NCI-H526 (cell line): ENCODE results near the gene ERCC5.

Source experiments
- DNase-seq, 2 experiments: peaks; one replicate each; lab custom pipeline; 2025; lab: John Stamatoyannopoulos, UW

Gene ERCC5

DNA sequence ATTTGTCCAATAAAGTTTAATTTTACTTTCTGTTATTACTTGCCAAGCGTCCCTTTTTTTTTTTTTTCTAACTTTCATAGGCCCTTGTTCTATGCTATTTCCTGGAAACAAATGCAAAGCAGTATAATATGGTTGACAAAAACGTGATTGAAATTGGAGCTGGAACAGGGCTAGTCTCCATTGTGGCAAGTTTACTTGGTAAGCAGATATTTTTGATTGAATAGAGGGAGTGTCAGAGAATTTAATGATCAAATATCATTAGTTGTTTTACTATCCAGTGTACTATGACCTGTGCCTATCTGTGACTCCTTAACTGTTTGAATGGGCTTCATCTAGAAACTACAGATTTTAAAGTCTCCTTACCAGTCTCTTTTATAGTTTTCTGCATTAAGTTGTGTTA is 46.7 kb downstream of the ERCC5 start:
- DNase-seq, result peak in 1 of 2 experiments; percentile 12

DNA sequence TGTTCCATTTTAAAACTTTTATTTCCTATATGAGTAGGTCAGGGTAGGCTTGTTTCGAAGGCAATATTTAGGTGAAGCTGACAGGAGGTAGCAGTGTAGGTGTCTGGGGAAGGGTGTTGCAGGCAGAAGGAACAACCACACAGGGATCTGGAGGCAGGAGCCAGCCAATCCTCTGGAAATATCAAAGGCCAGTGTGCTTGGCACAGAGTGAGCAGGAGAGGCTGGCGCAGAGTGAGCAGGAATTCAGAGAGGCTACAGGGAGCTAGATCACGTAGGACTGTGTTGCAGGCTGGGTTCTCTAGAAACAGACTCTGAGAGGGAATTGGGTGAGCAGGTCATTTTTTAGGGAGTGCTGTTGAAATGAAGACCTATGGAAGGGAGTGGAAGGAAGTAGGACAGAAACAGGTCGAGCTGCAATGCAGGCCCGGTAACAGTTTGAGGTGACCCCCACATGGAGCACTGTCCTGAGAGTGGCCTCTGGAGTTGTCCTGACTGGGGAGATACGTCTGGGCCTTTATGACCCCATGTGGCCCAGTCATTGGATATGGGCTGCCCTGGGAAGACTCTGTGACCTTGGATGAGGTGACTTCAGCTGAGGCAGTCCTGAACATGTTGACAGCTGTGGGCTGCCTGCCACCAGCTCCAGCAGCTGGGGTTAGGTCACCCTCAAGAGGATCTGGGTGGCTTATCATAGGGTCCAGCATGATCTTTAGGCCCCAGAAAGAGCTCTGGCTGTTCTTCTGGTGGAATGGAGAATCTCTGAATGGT is 51.7 kb downstream of the ERCC5 start:
- no peak for DNase-seq

DNA sequence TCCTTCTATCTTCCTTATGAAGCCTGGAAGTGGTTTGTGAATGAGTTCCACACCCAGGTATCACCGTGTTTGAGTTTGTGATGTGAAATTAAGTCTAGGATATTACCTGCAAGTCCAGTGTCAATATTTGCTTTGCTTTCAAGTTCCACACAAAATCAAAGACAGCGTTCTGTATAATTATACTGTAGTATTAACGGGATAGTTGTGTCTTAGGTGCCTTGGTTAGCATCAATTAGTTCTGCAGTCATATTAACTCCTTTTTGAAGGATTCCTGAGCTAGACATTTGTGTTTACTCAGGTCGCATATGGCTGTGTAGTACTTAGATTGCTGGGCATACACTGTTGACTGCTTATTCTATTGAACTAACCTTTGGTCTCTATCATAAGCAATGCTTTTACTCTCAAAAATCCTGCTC is 54.4 kb downstream of the ERCC5 start:
- no peak for DNase-seq

DNA sequence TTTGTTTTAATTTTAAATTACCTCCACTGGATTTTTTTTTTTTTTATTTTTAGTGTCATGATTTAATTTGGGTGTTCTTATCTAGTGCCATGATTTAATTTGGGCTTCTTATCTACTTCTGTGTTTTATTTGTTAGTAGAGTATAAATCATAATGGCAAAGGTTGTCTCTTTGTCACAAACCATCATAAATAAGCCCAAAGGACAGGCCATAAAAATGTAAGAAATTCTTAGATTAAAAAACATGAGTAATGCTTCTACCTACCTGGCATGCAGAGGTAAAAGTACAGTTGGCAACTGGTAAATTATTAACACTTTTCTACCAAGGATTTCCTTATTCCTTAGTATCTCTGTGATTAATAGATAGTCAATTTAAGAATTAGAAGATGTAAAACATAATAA is 55.2 kb downstream of the ERCC5 start:
- no peak for DNase-seq

DNA sequence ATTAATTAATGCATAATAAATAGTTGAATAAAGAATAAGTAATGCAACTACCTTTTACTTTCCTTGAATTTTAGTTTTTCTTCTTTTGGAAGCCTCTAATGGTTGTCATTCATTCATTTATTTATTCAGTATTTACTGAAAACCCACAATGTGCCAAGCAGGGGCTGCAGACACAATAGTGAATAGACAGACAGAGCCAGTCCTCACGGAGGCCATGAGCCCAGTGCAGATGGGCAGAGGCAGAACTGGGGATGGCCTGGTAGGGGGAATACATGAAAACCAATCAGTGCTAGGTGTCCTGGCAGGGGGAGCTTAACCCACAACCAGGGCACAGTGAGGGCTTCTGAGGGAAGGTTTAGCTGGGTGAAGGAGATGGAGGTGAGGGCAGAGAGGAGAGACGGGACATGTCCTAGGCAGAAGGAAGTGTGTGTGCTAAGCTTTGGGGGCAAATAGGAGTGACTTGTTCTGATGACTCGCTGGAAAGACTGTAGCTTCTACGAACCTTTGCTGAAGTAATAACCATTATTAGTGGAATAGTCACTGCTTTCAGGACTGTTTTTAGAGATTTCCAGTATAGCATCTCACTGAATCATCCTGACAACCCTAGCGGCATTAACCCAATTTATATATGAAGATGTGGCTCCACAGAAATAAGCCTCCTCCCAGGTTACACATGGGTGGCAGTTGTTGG is 55.9 kb downstream of the ERCC5 start:
- DNase-seq, result no peak

DNA sequence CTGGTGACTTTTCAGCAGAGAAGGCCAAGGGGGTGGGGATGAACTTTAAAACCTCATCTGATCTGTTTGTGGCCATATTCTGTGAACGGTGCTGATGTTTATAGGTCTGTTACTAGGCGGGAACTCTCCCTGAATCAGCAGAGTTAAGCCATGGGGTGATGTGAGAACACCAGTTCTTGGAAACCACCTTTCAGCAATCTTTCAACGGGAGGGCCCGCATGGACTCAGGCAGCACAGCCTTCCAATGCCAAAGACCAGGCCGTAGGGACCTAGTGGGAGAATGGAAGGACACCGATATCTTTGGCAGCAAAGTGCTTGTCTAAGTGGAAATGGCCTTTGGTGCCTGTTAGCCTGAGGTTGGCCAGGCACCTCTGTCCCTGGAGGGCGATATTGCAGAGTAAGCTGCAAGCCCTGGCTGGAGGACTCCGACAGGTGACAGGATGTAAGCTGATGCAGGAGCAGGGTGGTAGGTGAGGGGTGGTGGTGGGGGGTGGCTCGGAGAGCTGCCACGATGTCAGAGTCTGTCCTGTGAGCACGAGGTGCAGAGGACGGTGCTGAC is 57.0 kb downstream of the ERCC5 start:
- no peak for DNase-seq

DNA sequence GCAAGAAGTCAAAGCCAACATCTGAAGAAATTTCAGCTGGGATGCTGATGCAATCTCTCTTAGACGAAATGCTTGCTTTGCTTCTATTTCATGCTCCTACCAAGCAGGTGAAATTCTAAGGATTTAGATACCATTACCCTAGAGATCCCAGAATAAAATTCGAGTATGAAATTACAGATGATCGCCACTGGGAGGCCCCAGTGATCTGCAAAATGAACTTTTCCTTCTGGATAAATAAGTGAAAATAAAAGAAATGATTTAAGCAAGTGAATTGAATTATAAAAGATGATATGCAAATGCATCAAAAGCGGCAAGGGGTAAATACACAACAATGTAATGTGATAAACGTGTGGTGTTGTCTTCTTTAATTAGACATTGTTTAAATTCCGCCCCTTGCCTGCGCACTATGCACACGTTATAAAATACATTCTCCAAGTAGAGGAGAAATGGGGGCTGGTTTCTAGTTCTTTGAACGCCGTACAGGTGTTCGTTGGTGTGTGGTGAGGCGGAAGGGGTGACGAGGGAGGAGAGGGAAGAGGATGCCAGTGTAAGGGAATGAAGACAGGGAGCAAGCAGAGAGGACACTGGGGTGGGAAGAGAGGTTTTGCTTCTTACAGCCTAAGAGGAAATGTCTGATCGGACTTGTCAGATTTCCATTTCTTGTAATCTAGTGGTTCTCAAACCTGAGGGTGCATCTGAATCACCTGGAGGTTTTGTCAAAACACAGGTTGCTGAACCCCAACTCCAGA is 58.0 kb downstream of the ERCC5 start:
- DNase-seq, result peak in 1 of 2 experiments; percentile 41

DNA sequence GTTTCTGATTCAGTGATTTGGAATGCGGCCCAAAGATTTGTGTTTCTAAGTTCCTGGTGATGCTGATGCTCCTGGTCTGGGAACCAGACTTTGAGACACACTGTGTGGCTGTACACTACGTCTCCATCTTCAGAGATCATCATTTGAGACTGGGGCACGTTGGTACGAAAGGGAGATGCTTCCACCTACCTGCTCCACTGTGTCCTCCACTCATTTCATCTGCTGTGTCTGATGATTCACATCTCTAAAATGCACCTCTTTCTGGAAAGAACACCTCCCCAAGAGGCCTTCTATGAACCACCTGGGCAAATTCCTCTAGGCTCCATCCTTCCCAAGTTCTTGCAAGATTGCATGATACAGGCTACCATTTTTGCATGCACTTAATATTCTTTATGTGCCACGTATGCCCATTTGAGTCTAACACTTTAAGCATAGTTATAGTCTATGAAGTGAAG is 58.6 kb downstream of the ERCC5 start:
- no peak for DNase-seq

DNA sequence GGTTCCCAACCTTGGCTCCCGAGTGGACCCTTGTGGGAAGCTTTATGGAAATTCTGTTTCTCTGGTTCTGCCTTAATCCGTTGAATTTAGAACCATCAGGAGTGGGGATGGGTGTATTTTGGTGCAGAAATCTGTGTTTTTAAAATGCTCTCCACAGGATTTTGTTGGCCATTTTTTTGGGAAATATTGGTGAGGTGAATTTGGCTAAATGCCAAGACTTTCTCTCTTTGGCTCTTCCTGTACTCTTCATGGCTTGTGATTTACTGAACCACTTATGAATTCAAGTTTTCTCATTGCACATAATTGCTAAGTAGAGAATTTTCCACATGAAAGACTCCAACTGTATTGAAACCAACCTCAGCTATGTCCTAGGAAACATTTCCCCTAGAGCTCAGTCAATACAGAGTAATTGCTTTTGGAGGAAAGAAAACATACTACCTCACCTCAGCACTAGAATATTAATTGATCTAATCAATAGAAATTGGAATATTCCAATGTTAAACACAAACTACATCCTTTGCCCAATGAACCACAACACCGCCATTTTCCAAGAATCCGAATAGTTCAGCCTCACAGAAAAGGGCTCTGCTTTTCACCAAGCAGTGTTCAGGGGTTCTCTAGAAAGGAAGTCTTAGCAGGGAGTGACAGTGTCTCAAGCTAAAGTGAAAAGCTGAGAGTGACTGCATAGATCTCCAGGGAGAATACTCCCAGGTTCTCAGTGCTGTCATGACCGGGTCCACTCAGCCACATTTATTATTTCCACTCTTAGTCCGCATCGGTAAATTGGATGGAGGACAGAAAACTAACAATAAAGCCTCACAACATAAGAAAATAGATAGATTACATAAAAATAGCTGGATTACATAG is 60.3 kb downstream of the ERCC5 start:
- DNase-seq, result no peak

DNA sequence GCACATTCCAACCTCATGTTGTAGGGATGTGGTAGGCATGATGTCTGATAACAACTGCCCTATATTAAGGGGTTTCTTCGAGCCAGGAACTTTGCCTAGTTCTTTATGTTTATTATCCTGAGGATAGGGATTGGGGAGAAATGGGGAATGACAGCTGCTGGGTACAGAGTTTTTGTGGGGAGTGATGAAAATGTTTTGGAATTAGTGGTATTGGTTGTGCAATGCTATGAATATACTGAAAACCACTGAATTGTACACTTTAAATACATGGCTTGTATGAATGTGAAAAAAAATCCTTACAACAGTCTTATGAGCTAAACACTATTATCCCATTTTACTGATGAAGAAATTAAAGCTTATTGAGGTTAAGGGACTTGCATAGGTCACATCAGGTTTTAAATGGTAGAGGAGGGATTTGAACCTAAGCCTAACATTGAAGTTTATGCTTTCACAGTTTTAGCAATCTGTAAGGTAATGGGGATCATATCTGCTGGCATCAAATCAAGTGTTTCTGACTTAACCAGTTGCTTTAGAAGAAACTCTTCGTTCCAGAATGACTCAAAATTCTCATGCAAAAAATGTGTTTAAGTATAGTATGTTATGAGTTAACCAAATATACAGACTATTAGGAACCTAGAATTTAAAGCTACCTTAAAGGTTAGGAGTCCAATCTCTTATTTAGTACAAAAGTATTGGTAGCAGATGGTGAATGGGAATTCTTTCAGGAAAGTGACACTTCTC is 61.4 kb downstream of the ERCC5 start:
- DNase-seq, result no peak

DNA sequence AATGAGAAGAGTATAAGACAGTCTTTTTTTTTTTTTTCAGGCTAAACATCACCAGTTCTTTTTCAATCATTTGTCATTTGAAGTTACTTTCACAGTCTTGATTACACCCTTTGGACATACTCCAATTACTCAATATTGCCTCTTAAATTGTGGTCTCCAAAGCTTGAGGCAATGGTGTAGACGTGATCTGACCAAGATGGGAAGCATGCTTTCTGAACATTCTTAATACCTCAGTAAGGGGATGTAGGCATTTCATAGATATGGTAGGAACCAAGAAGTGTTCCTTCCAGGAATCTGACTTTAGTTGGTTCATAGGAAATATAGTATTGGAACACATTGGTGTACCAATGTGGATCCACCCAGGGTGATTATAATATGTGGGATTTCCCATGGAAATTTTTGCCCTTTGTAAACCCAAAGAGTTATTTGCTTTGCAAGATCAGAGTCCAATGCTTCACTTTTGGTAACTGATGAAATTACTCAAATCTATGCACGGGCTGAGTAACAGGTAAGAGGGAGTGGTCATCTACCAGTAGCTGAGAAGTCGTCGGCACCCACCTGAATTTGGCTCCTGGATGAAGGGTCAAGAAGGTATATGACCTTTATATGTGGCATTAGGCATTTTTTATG is 62.2 kb downstream of the ERCC5 start:
- no peak for DNase-seq

DNA sequence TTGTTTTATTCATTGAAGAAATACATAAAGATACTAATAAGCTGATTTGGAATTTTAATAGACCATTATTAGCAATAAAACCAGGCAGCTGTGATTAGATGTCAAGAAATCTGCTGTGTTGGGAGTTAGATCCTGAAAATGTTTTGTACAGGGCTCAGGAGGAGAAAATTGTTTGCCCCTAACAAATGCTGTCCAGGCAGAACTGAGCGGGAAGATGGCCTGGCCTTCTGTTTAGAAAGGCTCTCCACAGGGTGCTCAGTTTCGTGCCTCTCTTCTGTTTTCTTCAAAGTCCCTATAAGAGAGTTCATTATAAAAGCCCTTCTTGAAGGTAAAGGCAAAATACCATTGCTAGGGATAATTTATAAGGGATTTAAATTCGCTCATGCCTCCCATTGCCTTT is 64.1 kb downstream of the ERCC5 start:
- DNase-seq, result no peak

DNA sequence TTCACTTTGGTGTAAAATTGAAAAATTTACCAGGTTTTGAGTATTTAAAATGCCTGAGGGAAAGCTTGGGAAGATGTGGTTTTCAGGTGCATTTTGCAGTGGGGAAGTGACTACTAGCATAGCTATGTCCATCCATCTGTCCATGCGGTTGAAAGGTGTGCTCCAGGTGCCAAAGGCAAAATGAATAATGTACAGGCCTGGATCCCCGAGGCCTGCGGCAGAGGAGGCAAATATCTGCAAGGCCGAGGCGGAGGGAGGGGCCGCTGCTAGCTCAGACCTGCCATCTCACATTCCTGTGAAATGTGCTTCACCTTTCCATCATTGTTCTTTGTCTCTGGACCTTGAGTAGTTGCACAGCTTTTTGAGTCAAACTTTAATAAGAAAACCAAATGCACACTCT is 65.5 kb downstream of the ERCC5 start:
- no peak for DNase-seq

DNA sequence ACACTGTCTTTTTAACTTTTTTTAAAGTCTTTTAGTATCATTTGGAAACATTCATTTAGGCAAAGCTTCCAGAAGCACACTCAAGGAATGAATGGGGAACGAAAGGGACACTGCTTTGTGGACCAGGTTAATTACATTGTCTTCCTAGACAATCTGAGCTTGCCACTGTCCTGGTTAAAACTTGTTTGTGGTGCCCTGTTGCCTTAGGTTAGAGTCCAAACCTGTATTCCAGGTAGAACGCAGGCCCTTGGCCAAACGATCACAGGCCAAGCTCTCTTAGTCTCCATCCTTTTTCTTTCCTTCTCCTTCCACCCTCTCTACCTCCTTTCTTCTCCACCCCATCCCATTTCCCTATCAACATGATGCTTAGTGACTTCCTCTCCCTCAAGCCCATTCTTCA is 66.8 kb downstream of the ERCC5 start:
- DNase-seq, result no peak

DNA sequence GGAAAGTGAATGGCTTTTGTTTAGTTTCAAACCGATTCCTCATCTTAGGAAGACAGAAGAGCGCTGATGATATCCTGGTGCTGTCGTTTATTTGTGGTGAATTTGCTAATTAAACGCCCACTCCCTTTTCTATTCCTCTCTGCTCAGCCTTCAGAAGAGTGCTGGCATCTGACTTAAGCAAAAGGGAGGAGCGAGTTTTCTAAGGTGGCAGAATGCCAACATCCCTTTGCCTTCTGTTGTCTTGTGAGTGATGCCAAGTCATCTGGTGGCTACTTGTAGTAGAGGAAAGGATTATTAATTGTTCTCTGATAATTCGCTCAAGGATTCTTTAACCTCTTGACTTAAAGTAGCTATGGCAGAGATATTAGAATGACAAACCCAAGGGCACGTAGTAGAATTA is 68.1 kb downstream of the ERCC5 start:
- no peak for DNase-seq

DNA sequence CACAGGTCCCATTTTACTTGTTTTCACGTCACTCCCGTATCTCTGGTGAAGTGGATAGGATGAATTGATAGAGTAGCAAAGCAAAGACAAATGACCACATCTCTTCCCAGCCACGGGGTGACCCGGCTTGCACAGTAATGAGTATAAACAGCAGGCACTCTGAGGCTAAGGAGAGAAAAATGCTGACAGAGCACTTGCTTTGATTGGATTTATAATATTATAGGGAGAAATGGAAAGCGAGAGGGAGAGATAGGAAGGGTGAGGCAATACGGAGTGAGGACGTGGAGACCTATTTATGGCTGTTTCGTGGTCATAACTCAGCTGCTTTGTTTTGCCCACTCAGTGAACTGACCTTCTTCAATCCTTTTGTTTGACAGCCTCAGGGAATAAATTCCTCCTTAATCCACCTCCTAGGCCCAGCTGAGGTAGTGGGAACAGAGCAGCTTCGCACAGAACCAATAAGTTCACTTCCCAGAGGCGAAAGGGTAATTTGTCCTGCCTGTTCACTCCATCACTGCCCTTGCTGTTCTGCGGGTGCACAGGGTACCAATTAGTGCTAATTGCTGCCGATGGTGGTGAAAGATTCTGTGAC is 68.6 kb downstream of the ERCC5 start:
- no peak for DNase-seq

DNA sequence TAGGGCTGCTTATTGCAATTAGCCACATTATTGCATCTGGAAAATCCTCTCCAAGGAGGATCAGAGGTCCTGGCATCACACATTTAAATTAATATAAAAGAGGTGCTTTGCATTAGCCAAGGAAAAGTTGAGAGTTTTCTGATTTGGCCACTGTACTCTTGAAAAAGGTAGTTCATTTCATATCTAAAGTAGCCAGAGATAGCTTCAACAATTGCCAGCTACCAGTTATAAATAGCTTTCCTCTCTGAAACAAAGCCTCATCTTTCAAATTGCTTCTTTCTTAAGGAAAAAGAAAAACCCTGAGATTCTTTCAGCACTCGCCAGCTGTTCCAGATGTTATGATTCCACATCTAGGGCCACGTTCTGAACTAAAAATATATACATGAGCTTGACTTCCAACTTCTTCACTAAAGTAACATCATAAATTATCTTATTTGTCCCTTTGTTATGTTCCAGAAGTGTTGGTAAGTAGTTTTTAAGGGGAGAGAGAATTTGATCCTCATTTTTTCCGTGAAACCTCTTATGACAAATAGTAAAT is 69.6 kb downstream of the ERCC5 start:
- no peak for DNase-seq

DNA sequence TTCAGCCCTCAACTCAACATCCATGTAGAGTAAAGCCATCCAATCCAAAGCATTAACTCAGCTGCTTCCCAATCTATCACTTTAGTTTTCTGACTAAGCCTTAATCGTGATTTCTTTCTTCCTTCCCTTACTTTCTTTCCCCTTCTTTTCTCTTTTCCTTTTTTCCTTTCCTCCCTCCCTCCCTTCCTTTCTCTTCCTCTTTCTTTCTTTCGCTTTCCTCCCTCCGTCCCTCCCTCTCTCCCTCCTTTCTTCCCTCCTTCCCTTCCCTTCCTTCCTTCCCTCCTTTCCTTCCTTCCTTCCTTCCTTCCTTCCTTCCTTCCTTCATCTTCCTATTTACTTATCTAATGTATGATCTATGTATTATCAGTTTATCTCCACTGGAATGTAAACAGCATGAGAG is 71.2 kb downstream of the ERCC5 start:
- DNase-seq, result no peak

DNA sequence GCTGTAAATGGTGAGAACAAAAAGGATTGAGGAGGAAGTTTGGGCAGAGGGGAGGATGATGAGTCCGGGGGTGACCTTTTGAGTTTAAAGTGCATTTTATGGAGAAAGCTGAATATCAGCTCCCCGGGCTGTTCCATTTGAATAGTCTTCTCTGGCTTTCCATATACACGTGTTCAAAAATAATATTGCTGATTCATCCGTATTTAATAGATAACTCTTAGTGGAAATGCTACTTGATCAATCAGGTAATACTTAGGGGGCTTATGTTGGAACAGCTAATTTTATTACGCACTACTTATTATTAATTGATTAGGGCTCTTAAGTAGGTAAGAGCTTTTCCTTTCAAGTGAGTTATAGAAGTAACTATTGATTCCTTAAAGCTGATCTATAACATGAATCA is 76.4 kb downstream of the ERCC5 start:
- no peak for DNase-seq
